GM19324 (cell line): ENCODE results near the gene UPF1.

ENCODE experiments used
- ATAC-seq: cut with Tn5 transposase; IDR thresholded peaks from one replicate; pipeline ENCODE4 v1.9.1; 2021; ENCODE audit warnings: mild to moderate bottlenecking, moderate library complexity; ENCODE audit not compliant: unreplicated experiment, low FRiP score

Gene UPF1

GRCh38 chr19:18833849-18834643 lies 2.3 kb downstream of the UPF1 start:
- no peak for ATAC-seq

DNA sequence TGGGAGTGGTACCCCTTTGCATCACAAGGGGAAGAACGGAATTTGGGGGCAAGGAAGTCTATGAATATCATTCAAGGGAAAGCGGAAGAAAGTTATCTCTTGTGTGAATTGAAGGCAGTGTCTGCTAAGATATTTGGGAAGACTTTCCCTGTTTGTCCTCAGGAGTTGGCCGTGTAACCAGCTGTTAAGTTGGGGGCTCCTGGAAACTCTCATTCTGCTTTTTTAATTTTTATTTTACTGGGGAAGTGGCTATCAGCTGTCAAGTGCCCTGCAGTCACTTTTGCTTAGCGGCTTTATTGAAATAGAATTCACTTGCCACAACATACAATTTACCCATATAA lies 2.9 kb downstream of the UPF1 start:
- ATAC-seq: no peak

GRCh38 chr19:18839465-18840287 lies 7.9 kb downstream of the UPF1 start:
- no peak for ATAC-seq

DNA sequence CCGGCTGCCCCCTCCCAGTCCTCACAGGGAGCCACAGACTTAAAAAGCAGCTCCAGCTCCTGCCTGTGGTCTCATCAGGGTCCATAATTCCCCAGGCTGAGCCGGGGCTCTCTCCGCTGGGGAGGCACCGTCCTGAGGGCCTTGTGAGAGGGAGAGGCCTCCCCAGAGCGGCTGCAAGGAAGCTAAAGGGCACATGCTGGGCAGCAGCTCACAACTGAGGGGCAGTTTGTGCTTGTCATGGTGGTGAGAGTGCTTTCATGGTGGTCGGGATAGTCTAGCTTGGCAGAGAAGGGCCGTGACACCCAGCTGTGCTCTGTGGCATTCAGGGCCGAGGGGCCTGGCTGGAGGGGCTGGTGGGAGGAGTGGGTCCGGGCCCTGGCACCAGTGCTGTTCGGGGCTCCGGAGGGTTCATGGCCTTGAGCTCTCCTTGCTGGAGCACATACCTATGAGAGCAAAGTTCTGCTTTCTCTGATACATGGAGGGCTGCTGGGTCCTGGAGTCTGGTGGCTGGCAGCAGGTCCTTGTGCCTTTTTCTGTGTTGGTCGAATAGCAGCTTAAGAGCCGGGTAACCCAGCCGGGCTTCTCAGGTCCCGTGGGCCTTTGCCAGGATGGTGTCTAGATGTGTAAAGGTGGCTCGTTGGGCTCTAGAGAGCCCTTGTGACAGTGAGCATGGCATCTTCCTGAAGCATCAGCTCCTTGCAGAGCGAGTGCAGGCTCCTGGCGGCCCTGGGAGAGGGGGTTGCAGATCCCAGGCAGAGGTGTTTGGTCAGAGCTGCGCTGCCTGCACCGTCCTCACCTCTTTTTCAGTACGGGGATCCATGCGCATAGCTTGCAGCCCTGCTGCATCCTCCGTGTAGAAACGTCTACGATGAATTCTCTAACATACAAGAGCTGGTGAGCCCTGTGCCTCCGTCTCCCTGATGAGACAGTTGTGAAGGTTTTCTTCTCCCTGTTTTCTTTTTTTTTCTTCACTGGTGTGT lies 8.8 kb downstream of the UPF1 start:
- ATAC-seq: no peak

DNA sequence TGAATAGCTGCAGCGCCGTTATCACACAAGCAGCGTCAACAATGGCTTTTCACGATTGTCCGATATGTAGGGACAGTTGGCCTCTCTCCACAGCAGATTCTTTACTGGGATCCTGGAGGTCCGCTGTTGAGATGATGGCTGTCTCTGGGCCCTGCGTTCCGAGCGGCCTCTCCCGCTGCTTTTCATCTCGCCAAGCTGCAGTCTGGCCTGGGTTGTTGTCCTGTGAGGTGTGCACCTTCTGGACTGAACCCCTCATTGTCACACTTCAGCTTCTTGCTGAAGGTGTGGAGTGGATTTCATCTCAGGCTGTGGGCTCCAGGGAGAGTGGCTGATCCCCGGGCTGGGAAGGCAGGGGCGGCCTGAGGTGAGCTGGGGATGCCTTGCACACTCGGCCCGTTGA lies 9.6 kb downstream of the UPF1 start:
- no peak for ATAC-seq

- no peak for ATAC-seq
Observed at GRCh38 chr19:18842166-18842565, 10.4 kb downstream of the UPF1 start.

GRCh38 chr19:18843960-18844359 lies 12.2 kb downstream of the UPF1 start:
- ATAC-seq: no peak

DNA sequence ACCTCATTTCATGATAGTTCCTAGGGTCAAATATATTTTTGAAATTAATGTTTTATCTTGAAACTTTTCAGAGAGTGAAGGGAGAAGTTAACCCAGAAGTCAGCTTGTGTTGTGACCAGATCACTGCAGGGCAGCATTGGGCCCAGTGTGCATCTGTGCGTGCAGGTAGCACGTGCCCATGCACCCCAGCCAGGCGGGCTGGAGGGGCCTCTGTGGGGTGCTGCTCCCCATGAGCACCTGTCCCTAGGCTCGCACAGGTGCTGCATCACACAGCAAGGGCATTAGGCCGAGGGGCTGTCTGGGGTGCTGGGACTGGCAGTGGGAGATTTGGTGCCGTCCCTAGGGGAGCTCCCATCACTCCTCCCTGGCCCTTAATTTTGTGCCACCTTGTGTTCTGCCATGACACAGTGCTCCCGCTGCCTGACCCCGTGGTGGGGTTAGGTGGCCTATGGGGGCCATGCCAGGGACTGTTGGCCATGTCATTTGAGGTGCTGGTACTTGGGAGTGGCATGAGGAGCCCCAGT lies 13.1 kb downstream of the UPF1 start:
- no peak for ATAC-seq

- ATAC-seq: no peak
Observed at GRCh38 chr19:18845961-18846360, 14.2 kb downstream of the UPF1 start.

DNA sequence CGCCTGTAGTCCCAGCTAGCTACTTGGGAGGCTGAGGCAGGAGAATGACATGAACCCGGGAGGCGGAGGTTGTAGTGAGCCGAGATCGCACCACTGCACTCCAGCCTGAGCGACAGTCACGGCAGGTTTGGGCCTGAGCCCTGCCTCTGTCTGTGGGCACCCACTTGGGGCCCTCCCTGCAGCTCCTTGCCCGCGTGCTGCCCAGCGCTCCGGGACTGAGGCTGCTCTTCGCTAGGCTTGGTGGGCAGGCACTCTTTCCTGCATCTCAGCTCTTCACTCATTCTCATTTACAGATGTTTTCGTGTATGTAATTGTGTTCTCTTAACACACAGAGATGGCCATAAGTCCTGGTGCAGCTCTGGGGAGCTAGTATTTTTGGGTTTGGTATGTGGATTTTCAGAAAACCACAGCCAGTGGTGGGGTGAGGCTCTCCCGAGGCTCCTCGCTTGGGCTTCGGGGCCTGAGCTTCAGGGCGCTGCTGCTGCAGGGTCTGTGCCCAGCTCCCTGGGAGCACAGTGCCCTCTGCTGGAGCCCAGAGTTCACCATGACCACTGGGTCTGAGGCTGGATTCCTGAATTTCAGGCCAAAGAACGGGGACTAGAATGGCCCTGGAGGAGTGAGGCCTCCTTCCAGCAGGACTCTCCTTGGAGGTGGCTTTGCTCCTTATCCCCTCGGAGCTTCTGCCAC lies 15.2 kb downstream of the UPF1 start:
- ATAC-seq: no peak

DNA sequence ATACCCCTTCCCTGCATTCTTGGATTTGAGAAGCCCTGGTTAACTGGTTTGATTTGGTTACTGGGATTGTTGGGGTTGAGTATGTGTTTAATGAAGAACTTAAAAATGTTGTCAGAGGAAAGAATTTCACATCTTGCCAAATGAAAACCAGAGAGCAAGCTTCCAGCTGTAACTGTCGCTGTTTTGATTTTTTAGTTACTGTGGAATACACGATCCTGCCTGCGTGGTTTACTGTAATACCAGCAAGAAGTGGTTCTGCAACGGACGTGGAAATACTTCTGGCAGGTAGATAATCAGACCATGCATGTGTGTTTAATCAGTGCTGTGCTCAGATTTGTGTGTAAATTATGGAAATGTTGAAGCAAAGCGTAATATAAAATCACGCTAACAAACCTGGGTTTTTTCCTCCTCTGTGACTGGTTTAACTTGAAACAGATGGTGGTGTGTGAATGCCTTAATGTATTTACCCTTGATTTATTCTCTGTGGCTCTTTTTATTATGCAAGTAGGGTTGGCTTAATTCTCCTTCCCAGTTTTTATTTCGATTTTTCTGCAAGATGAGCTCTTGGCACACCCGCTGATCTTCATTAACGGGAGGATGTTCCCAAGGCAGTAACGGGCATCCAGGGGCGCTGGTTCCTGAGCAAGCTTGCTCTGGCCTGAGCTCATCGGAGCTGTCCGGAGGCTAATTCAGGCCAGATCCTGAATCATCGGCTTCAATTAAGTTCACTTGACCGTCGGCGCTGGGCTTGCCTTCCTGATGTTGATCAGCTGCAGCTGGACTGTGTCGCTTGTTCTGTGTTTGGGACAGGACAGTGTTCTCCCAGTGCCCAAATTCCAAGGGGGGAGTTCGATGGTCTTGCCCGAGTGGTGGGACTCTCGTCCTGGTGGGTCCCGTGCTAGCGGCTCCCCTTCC lies 16.0 kb downstream of the UPF1 start:
- no peak for ATAC-seq

- no peak for ATAC-seq
Observed at GRCh38 chr19:18848878-18849661, 17.3 kb downstream of the UPF1 start.

DNA sequence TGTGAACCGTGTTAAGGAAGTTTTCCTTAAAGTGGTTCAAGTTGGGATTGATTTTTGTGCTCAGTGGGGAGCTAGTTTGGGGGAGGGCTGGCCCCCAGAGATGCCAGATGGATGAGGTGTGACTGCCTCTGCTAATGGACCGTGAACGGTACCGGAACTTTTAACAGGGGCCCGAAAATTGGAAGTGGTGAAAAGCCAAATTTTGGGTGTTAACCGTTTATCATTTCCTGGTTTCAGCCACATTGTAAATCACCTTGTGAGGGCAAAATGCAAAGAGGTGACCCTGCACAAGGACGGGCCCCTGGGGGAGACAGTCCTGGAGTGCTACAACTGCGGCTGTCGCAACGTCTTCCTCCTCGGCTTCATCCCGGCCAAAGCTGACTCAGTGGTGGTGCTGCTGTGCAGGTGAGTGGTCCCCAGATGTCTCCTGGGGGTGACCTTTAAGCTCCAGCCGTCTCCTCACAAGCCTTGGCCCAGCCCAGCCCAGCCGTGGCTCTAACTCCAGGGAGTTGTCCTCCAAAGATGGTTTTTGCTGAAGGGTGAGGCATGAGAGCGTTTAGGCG lies 18.2 kb downstream of the UPF1 start:
- no peak for ATAC-seq

DNA sequence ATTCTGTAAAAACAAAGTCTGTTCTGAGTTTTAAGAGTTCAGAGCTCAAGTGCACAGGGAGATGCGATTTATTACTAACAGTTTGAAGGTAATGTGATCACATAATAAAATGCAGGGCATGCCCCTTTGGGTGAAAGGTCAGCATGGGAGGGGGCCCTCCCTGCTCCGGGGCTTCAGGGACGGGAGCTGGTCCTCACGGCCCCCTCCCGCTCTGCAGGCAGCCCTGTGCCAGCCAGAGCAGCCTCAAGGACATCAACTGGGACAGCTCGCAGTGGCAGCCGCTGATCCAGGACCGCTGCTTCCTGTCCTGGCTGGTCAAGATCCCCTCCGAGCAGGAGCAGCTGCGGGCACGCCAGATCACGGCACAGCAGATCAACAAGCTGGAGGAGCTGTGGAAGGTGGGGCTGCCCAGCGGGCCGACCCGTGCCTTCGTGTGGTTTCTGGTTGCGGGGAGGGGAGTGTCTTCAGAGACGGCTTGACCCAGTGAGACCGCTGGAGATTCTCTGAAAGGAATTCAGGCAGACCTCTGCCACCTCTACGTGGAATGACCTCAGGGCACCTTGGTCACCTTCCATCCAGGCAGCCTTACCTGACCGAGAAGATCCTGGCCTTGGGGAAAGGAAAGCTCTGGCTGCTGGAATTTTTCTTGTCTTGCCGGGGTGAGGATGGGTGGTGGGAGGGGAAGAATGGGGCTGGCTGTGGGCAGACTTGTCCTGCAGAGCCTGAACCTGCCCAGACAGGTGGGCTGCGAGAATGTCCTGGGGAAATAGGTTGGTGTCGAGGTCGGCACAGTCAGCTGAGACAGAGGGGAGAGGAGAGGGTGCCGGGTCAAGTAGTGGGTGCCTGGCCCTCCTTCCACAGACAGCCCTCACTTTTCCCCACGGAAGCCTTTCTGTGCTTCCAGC lies 19.0 kb downstream of the UPF1 start:
- no peak for ATAC-seq

DNA sequence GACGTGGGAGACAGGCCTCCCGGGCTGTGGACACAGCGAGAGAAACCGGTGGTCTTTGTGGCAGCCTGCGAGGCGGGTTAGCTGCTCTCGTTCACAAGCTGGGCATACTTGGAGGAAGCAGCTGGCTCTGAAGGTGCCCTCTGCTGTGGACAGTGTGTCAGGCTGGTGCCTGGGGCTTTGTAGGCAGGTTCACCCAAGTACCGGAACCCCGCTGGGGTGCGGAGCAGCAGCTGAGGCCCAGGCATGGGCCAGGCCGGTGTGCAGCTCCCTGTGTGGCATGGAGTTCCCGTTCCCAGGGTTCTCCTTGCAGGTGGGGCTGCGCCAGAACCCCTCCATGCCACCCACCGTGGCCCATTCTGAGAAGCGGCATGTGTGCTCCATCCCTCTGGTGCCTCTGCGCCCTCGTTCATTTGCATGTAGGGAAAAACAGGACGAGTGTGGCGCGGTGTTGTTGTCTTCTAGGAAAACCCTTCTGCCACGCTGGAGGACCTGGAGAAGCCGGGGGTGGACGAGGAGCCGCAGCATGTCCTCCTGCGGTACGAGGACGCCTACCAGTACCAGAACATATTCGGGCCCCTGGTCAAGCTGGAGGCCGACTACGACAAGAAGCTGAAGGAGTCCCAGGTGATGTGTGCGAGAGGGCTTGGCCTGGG lies 20.0 kb downstream of the UPF1 start:
- no peak for ATAC-seq

GRCh38 chr19:18852648-18853047 lies 20.9 kb downstream of the UPF1 start:
- ATAC-seq: no peak
